T-helper 17 cell (primary cell): ENCODE measurements around the gene MAOB. TPM values are rescaled to one million over a fixed set of nuclear protein-coding genes. Genes with fewer than 3 reads are reported as not detected.
"Not testable (repeated sequence)": the region's sequence is repeated elsewhere in the genome, so short reads cannot be mapped to it uniquely, and the experiment has no call there.

Source experiments
- ATAC-seq: fragments of 150-1000 bp; cut with Tn5 transposase; 2 replicates; pipeline ENCODE4 v1.10.0; 2021; ENCODE audit warnings: mild to moderate bottlenecking, moderate library complexity
- DNase-seq, 3 donors: peaks; one replicate each; pipeline versions ENCODE4 v3.0.0 to v3.0.0-alpha.2; 2020 to 2021
- H3K9me3 ChIP-seq: one replicate; pipeline ENCODE4 v1.7.0; 2013; ENCODE audit warnings: low read length, mild to moderate bottlenecking; ENCODE audit not compliant: control insufficient read depth, poor library complexity, severe bottlenecking
- H3K27ac Mint-ChIP-seq: one replicate; pipeline ENCODE4 v1.8.0; 2022; ENCODE audit warnings: mild to moderate bottlenecking, moderate library complexity, mixed read lengths
- H3K27me3 Mint-ChIP-seq: one replicate; pipeline ENCODE4 v1.8.0; 2022; ENCODE audit warnings: mixed read lengths
- H3K36me3 Mint-ChIP-seq: one replicate; pipeline ENCODE4 v1.8.0; 2022; ENCODE audit warnings: low read depth, mixed read lengths
- H3K4me1 Mint-ChIP-seq: one replicate; pipeline ENCODE4 v1.8.0; 2022; ENCODE audit warnings: mild to moderate bottlenecking, mixed read lengths
- H3K4me3 Mint-ChIP-seq: one replicate; pipeline ENCODE4 v1.8.0; 2022; ENCODE audit warnings: mild to moderate bottlenecking, moderate library complexity, mixed read lengths
- total RNA-seq, 4 donors: library from RNA in 2 of 4; stranded (reverse) in 2 of 4; gene quantifications; one replicate each; pipeline ENCODE4 v1.2.3 and lab custom pipeline; 2022 to 2026

MAOB gene
- total RNA-seq = under 1 TPM in 1 of 2 donors, not detected in 1; 0.10 TPM
- 0.08 to 0.12 reads per million in 2 donors for total RNA-seq (lab: John Stamatoyannopoulos, UW)

DNA sequence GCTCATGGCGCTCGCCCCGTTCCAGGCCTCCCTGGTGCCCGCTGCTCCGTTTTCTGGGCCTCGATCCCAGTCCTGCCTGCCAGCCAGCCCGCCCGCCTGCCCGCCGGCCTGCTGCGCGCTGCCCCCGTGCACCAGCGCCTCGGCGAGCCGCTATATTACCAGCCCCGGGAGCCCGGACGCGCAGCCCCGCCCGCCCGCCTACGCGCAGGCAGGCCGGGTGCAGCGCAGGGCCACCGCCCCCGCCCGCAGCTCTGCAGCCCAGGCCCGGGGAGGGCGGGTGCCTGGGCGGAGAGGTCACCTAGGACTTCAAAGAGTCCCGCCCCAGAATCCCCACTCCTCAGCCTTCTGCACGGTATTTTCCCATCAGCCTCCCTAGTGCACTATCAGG, at the start of gene MAOB:
Gene MAOB (minus strand): TSS at position 157 of the 388 bp plus-strand sequence. CDS start 151 bp downstream, at position 6.
- no peaks in the 10 kb centered on the region for H3K36me3 Mint-ChIP-seq
- H3K27me3 Mint-ChIP-seq = peaks cover 27% of the 10 kb centered on the region
- H3K9me3 ChIP-seq = no peaks in the 10 kb centered on the region
- no peak within 1 kb of the TSS for H3K27ac Mint-ChIP-seq
- H3K4me1 Mint-ChIP-seq = peaks cover 3% of the 10 kb centered on the region
- no peak for ATAC-seq
- H3K4me3 Mint-ChIP-seq = peak within 1 kb of the TSS; percentile 12
- DNase-seq = no peak

DNA sequence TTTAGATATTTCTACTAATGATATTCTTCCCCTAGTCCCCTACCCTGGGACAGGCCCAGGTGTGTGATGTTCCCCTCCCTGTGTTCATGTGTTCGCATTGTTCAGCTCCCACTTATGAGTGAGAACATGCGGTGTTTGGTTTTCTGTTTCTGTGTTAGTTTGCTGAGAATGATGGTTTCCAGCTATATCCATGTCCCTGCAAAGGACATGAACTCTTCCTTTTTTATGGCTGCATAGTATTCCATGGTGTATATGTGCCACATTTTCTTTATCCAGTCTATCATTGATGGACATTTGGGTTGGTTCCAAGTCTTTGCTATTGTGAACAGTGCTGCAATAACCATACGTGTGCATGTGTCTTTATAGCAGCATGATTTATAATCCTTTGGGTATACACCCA, 39.8 kb upstream of the MAOB start:
- not testable (repeated sequence) for H3K4me3 Mint-ChIP-seq, H3K4me1 Mint-ChIP-seq, DNase-seq, ATAC-seq, H3K36me3 Mint-ChIP-seq, H3K27me3 Mint-ChIP-seq, H3K27ac Mint-ChIP-seq, H3K9me3 ChIP-seq

DNA sequence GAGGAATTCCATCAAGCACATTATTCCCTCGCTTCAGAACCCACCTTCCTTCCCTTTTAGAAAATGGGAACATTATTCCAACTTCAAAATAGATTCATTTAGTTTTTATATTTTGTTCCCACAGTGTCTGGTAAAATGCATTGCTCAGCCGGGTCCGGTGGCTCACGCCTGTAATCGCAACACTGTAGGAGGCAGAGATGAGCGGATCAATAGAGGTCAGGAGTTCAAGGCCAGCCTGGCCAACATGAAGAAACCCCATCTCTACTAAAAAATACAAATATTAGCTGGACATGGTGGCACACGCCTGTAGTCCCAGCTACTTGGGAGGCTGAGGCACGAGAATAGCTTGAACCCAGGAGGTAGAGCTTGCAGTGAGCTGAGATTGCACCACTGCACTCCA, 28.5 kb upstream of the MAOB start:
- not testable (repeated sequence) for H3K27ac Mint-ChIP-seq, H3K9me3 ChIP-seq, H3K4me3 Mint-ChIP-seq, H3K27me3 Mint-ChIP-seq, H3K4me1 Mint-ChIP-seq, DNase-seq, H3K36me3 Mint-ChIP-seq, ATAC-seq

DNA sequence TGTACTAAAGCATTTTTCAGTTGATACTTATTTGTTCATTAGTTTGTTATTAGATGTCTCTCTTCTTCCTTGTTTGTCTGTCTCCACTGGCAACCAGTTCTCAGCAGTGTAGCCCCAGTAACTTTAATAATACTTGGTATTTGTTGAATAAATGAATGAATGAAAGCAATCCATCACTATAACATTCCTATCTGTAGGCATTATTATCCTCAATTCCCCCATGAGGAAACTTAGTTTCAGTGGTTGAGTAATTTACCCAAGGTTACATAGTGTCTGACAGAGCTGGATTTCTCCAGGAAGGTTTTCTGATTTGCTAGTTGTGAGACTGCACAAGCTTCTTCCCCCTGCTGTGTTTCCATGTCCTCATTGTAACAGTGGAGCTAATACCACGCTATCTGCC, 27.8 kb upstream of the MAOB start:
- H3K27me3 Mint-ChIP-seq = no peaks in the 10 kb centered on the region
- DNase-seq = no peak
- no peak overlapping the region for H3K4me3 Mint-ChIP-seq
- H3K27ac Mint-ChIP-seq = no peak overlapping the region
- no peaks in the 10 kb centered on the region for H3K36me3 Mint-ChIP-seq
- no peaks in the 10 kb centered on the region for H3K4me1 Mint-ChIP-seq
- no peaks in the 10 kb centered on the region for H3K9me3 ChIP-seq
- ATAC-seq = no peak

DNA sequence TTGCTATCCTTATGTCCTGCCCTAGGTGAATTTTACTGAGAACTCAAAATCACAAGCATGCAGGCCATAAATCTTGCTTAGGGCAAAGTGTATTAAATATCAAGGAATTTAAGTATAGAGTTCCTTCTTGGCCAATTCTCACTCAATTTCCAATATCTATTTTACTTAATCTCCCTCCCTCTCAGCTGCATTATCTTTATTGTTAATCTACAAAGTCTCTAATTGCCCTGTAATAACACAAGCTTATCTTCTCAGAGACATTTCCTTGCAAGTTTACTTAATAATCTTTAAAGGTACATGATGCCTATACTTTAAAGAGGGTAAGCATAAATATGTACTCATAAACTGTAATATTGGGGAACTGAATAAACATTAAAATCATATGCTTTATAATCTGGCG, 26.9 kb upstream of the MAOB start:
- Mint-ChIP-seq H3K36me3 (no peaks in the 10 kb centered on the region), H3K27ac (no peak overlapping the region), H3K4me3 (no peak overlapping the region), H3K4me1 (no peaks in the 10 kb centered on the region), H3K27me3 (no peaks in the 10 kb centered on the region)
- ATAC-seq (no peak), DNase-seq (no peak)
- no peaks in the 10 kb centered on the region for H3K9me3 ChIP-seq

DNA sequence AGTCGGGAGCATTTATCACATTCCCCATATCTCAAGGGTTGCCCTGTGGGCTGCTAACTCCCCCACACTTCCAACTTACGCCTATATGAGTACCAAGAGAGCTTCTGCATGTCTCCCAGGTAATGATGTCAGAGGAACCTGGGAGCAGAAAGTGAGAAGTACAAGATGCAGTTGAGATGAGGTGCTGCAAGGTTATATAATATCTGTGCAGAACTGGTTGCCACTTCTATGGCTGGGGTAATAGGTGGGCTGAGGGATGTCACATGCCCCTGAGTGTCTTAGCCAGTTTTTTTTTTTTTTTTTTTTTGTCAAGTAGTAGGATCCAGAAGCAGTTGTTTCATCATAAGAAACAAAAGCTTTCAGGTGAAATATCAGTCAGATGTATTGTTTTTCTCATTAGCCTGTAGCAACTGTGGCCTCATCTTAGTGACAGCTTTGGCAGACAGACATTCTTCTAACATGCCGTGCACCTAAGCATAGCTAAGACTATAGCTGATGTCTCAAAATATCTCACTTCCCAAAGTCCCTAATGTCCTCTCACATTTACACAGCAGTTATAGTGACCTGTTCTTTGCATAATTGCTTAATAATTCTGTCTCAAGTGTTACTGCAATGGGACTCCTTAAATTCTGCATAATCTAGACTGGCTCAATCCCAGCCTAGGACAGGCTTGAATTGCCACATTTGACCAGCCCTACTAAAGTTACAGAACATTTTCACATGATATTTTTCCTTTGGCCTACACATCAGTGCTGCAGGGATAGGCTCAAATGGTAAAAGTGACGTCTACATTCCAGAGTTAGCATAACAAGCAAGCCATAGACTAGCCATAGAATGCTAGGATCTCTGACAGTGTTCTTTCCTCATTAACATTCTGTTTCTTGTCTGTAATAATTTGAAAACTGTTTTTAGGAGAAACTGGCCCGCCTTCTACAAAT, 17.9 kb upstream of the MAOB start:
- H3K36me3 Mint-ChIP-seq = no peaks in the 10 kb centered on the region
- H3K4me3 Mint-ChIP-seq = no peak overlapping the region
- ATAC-seq (no peak), DNase-seq (no peak)
- H3K27ac Mint-ChIP-seq = no peak overlapping the region
- no peaks in the 10 kb centered on the region for H3K27me3 Mint-ChIP-seq
- no peaks in the 10 kb centered on the region for H3K4me1 Mint-ChIP-seq
- no peaks in the 10 kb centered on the region for H3K9me3 ChIP-seq

DNA sequence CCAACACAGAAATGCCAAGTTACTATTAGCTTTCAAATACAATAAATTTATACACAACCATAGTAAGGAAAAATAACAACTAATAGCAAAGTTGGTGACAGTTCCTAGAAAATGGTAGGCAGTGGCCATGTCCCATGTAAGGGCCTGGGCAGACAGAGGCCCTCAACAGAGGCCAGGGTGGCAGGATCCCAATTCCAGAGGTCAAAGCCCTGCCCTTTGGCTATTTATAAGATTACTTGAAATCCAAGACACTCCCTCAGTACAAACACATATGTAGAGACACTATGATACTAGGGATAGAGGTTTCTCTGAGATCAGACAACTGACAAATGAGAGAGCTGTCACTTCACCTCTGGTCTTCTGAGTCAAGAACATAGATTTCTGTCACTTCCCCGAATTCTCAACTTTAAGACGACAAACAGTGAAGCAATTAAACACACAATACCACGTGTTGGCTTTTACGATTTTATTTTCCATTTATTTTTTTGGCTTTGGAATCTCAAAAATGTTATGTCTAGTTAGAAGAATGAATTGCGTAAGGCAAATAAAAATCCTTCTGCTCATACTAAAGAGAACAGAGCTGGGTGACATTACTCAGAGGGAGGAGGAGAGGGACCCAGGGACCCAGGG, 16.3 kb upstream of the MAOB start:
- DNase-seq = no peak
- Mint-ChIP-seq H3K4me3 (no peak overlapping the region), H3K4me1 (no peaks in the 10 kb centered on the region), H3K36me3 (no peaks in the 10 kb centered on the region), H3K27ac (no peak overlapping the region), H3K27me3 (no peaks in the 10 kb centered on the region)
- no peaks in the 10 kb centered on the region for H3K9me3 ChIP-seq
- no peak for ATAC-seq

DNA sequence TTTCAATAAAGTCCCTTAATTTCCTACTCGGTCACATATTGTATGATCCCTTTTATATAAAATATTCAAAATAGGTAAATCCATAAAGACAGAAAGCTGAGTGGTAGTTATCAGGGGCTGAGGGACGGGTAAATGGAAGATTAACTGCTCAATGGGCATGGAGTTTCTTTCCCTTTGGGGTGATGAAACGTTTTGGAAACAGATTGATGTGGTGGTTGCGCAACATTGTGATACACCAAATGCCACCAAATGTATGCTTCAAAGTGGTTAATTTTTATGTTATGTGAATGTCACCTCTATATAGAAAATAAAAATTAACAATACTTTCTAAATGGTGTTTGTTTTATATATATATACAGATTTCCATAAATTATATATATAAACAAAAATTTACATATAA, 15.0 kb upstream of the MAOB start:
- Mint-ChIP-seq H3K4me1 (no peaks in the 10 kb centered on the region), H3K4me3 (no peak overlapping the region), H3K36me3 (no peaks in the 10 kb centered on the region), H3K27ac (no peak overlapping the region), H3K27me3 (no peaks in the 10 kb centered on the region)
- ATAC-seq (no peak), DNase-seq (no peak)
- no peaks in the 10 kb centered on the region for H3K9me3 ChIP-seq

DNA sequence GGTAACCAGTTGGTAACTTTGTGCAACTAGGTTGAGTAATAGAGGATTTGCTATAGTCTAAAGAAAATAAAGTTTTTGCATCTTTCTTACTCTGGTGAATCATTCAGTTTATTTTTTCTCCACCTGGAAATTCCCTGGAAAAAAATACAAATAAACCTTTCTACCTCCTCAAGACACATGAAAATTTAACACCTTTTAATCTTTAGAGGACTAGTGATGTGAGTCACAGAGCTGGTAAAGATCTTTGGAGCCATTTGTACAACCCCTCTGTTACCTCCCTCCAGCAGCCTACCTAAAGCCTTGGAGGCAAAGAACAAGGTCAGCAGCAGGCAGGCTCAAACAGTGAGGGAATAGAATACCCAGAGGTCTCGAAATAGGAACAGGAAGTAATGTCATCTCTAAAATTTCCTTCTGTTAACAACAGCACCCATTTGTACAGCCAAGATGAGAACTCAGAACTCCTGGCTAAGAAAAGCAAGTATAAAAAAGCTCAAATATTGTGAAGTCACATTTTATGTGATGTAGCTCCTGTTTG, 10.2 kb upstream of the MAOB start:
- no peaks in the 10 kb centered on the region for H3K27me3 Mint-ChIP-seq
- DNase-seq (no peak), ATAC-seq (no peak)
- H3K36me3 Mint-ChIP-seq = no peaks in the 10 kb centered on the region
- no peaks in the 10 kb centered on the region for H3K9me3 ChIP-seq
- no peak overlapping the region for H3K27ac Mint-ChIP-seq
- H3K4me1 Mint-ChIP-seq = no peaks in the 10 kb centered on the region
- no peak overlapping the region for H3K4me3 Mint-ChIP-seq

DNA sequence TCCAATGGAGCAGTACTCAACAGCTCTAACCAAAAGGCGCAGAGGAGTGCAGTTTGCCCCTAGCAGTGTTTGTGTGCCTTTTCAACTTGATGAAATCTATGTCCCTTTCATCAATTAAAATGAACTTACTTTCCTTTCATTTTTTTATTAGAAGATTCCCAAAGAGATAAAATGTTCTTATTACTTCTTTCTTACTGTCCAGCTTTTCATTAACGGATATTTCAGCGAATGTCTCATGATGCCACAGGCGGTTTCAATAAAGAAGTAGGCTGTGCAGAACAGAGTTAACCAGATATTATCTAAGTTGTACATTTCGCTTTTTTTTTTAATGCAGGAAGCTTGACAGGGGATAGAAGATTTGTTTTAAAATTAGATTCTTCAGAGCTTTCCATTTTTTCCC, 3.4 kb upstream of the MAOB start:
- Mint-ChIP-seq H3K27me3 (peaks cover 8% of the 10 kb centered on the region), H3K4me3 (no peak overlapping the region), H3K4me1 (peaks cover 3% of the 10 kb centered on the region), H3K27ac (no peak overlapping the region), H3K36me3 (no peaks in the 10 kb centered on the region)
- no peaks in the 10 kb centered on the region for H3K9me3 ChIP-seq
- DNase-seq = no peak
- ATAC-seq = no peak

DNA sequence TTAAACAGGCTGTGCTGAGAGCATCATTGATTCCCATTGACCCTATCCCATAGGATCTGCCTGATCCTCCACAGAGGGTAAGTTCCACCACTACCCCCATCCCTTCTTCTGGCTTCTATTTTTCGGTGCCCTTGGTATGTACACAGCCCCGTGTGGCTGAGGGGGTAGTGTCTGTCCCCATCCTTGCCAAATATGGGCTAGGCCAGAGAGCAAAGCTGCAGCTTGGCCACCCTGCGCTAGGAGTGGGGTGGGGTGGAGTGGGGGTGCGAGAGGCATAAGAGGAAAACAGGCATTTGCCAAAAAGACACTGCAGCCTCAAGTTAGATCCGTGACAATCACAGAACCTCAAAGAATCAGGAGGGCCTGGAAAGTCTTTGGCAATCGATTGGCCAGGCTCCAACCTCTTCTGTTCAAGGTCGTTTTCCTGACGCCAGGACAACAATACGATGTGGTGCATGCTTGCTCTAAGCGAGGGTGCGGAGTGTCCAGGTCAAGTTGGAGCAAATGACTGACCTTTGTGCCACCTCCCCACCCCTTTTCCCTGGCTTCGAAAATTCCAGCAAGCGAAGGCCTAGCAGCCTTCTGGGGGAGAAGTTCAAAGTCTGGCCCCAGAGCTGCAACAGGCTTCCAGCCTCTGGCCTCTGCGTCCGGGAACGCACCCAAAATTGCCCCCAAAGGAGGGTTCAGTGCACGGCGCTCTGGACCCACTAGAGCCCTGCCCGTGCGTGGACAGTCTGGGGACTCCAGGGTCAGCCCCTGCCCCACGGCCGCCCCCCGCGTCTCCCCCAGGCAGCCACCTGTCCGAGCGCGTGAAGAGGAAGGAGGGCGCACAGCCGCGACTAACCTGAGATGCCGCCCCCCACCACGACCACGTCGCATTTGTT, 598 bp downstream of the MAOB start:
- H3K27ac Mint-ChIP-seq = no peak overlapping the region
- no peak for ATAC-seq

DNA sequence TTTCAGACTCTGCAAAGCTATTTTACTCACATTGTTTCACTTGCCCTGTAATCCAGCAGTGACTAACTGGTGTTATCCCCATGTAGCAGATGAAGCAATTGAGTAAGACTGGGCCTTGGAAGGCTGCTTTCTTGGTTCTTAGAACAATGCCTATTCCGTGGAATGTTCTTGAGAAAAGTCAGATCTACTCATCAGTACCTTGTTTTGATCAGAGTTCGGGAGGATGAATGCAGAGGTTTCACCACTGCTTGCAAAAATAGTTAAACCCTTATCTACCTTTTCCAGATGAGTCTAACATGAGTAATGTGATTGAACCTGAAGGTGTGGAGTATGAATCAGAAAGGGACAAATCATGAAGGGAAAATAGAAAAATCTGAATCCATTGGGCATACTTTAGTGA, 1.8 kb downstream of the MAOB start:
- ATAC-seq = no peak

More for the DNA sequence above, 598 bp downstream of the MAOB start:
- Mint-ChIP-seq H3K4me3 (peak overlapping the region; percentile 12), H3K36me3 (no peaks in the 10 kb centered on the region), H3K4me1 (peaks cover 3% of the 10 kb centered on the region), H3K27me3 (peaks cover 27% of the 10 kb centered on the region)
- DNase-seq = no peak
- no peaks in the 10 kb centered on the region for H3K9me3 ChIP-seq

More for the DNA sequence above, 1.8 kb downstream of the MAOB start:
- H3K4me3 Mint-ChIP-seq = no peak overlapping the region
- peaks cover 27% of the 10 kb centered on the region for H3K27me3 Mint-ChIP-seq
- H3K4me1 Mint-ChIP-seq = peaks cover 3% of the 10 kb centered on the region
- no peaks in the 10 kb centered on the region for H3K36me3 Mint-ChIP-seq
- H3K27ac Mint-ChIP-seq = no peak overlapping the region
- DNase-seq = no peak
- no peaks in the 10 kb centered on the region for H3K9me3 ChIP-seq
